Neural cell (in vitro differentiated cells): ENCODE data around the gene BEX3. TPM values are rescaled to one million over a fixed set of nuclear protein-coding genes. Genes with fewer than 3 reads are reported as not detected.

ENCODE experiments used
- H2AFZ ChIP-seq: fragments of 200-600, 300-800 bp; sonication (generic), shearing (Covaris generic); 2 replicates; pipeline ENCODE4 v1.6.0; 2014; ENCODE audit warnings: low read depth, mild to moderate bottlenecking, antibody characterized with exemption, low read length, moderate library complexity
- H3F3A ChIP-seq: fragments of 200-600 bp; shearing (Covaris generic); 2 replicates; pipeline ENCODE4 v1.6.1; 2016; ENCODE audit warnings: mild to moderate bottlenecking, moderate library complexity, mixed read lengths, antibody characterized with exemption, low read length; ENCODE audit not compliant: insufficient read depth, poor library complexity, severe bottlenecking
- H3K27ac ChIP-seq: fragments of 200-600, 300-800 bp; sonication (generic), shearing (Covaris generic); 2 replicates; pipeline ENCODE4 v1.5.1; 2014; ENCODE audit warnings: mild to moderate bottlenecking, low read length, moderate library complexity
- H3K27me3 ChIP-seq: fragments of 300-800, 200-600 bp; sonication (generic), shearing (Covaris generic); 2 replicates; pipeline ENCODE4 v1.6.0; 2014; ENCODE audit warnings: mild to moderate bottlenecking, low read depth, low read length, moderate library complexity; ENCODE audit not compliant: insufficient read depth
- H3K36me3 ChIP-seq: fragments of 300-800, 200-600 bp; sonication (generic), shearing (Covaris generic); 2 replicates; pipeline ENCODE4 v1.5.1; 2014; ENCODE audit warnings: mild to moderate bottlenecking, antibody characterized with exemption, low read length, moderate library complexity; ENCODE audit not compliant: insufficient read depth
- H3K4me2 ChIP-seq: fragments of 300-800, 200-600 bp; sonication (generic), shearing (Covaris generic); 2 replicates; pipeline ENCODE4 v1.6.0; 2014; ENCODE audit warnings: mild to moderate bottlenecking, low read length
- H3K4me3 ChIP-seq: fragments of 300-800, 200-600 bp; sonication (generic), shearing (Covaris generic); 2 replicates; pipeline ENCODE4 v1.5.1; 2014; ENCODE audit warnings: mild to moderate bottlenecking, low read length, moderate library complexity
- H3K79me2 ChIP-seq: fragments of 200-600 bp; shearing (Covaris generic); replicated peaks from 2 replicates; pipeline ENCODE4 v1.6.0; 2014; ENCODE audit warnings: mild to moderate bottlenecking, low read length, moderate library complexity; ENCODE audit not compliant: insufficient read depth
- H3K9ac ChIP-seq: fragments of 300-800, 200-600 bp; sonication (generic), shearing (Covaris generic); 2 replicates; pipeline ENCODE4 v1.6.1; 2016; ENCODE audit warnings: mild to moderate bottlenecking, low read length, mixed read lengths
- H3K9me2 ChIP-seq: fragments of 200-600 bp; shearing (Covaris generic); 2 replicates; pipeline ENCODE4 v1.6.1; 2016; ENCODE audit warnings: mild to moderate bottlenecking, low read length, mixed read lengths; ENCODE audit not compliant: insufficient read depth
- H3K9me3 ChIP-seq: fragments of 200-600, 300-800 bp; sonication (generic), shearing (Covaris generic); 2 replicates; pipeline ENCODE4 v1.6.1; 2016; ENCODE audit warnings: mild to moderate bottlenecking, mixed run types, low read length, moderate library complexity, mixed read lengths
- H4K20me1 ChIP-seq: fragments of 200-600 bp; shearing (Covaris generic); 2 replicates; pipeline ENCODE4 v1.6.1; 2016; ENCODE audit warnings: mild to moderate bottlenecking, mixed run types; ENCODE audit not compliant: insufficient read depth
- EP300 ChIP-seq: fragments of 450-650 bp; conservative IDR thresholded peaks from 2 replicates; pipeline ENCODE4 v1.6.1; 2014; ENCODE audit warnings: antibody characterized with exemption, mild to moderate bottlenecking, moderate library complexity; ENCODE audit not compliant: poor library complexity, severe bottlenecking
- EZH2 ChIP-seq: fragments of 200-600, 300-800 bp; shearing (Covaris generic), sonication (generic); IDR thresholded peaks from 2 replicates; pipeline ENCODE4 v1.6.1; 2014; ENCODE audit warnings: antibody characterized with exemption, low read length, borderline replicate concordance, mild to moderate bottlenecking; ENCODE audit not compliant: insufficient read depth, poor library complexity, severe bottlenecking
- MXI1 ChIP-seq: fragments of 450-650 bp; conservative IDR thresholded peaks from 2 replicates; pipeline ENCODE4 v1.6.1; 2014; ENCODE audit warnings: antibody characterized with exemption, mild to moderate bottlenecking; ENCODE audit not compliant: poor library complexity, severe bottlenecking
- POLR2AphosphoS5 ChIP-seq: IDR thresholded peaks from 2 replicates; pipeline ENCODE4 v1.6.1; 2012
- RAD21 ChIP-seq: fragments of 450-650 bp; conservative IDR thresholded peaks from 2 replicates; pipeline ENCODE4 v1.6.1; 2014; ENCODE audit warnings: antibody characterized with exemption, mild to moderate bottlenecking, moderate library complexity
- REST ChIP-seq: IDR thresholded peaks from 2 replicates; pipeline ENCODE4 v1.6.1; 2012; ENCODE audit warnings: borderline replicate concordance
- SMC3 ChIP-seq: fragments of 450-650 bp; conservative IDR thresholded peaks from 2 replicates; pipeline ENCODE4 v1.6.1; 2014; ENCODE audit warnings: antibody characterized with exemption, mild to moderate bottlenecking, moderate library complexity; ENCODE audit not compliant: poor library complexity
- TAF1 ChIP-seq: IDR thresholded peaks from 2 replicates; pipeline ENCODE4 v1.6.1; 2012; ENCODE audit warnings: low read depth
- polyA plus RNA-seq: library from polyadenylated mRNA; depleted of rRNA; stranded (reverse); fragments of >200 nt; gene quantifications from 2 replicates; pipeline ENCODE4 v1.2.3, GENCODE V29; 2014
- TF ChIP-seq, protein P1 (sequence below): fragments of 450-650 bp; IDR thresholded peaks from 2 replicates; pipeline ENCODE4 v1.5.1; 2014; ENCODE audit warnings: antibody characterized with exemption, mild to moderate bottlenecking, moderate library complexity; ENCODE audit not compliant: poor library complexity, severe bottlenecking

BEX3 gene
- polyA plus RNA-seq, 1 donor from 2014 or later, result 991 TPM

- H3K79me2 ChIP-seq, result no peaks in the 10 kb centered on the region
- no peak overlapping the region for H3K27ac ChIP-seq
- no peaks in the 10 kb centered on the region for H4K20me1 ChIP-seq
- no peak overlapping the region for H3K4me3 ChIP-seq
- H3K27me3 ChIP-seq, result no peaks in the 10 kb centered on the region
- H2AFZ ChIP-seq, result no peak overlapping the region
- H3K9me3 ChIP-seq, result no peaks in the 10 kb centered on the region
- H3K36me3 ChIP-seq, result no peaks in the 10 kb centered on the region
- H3K9me2 ChIP-seq, result no peaks in the 10 kb centered on the region
- TF ChIP-seq MXI1, result no peak
- TF ChIP-seq, protein P1, sequence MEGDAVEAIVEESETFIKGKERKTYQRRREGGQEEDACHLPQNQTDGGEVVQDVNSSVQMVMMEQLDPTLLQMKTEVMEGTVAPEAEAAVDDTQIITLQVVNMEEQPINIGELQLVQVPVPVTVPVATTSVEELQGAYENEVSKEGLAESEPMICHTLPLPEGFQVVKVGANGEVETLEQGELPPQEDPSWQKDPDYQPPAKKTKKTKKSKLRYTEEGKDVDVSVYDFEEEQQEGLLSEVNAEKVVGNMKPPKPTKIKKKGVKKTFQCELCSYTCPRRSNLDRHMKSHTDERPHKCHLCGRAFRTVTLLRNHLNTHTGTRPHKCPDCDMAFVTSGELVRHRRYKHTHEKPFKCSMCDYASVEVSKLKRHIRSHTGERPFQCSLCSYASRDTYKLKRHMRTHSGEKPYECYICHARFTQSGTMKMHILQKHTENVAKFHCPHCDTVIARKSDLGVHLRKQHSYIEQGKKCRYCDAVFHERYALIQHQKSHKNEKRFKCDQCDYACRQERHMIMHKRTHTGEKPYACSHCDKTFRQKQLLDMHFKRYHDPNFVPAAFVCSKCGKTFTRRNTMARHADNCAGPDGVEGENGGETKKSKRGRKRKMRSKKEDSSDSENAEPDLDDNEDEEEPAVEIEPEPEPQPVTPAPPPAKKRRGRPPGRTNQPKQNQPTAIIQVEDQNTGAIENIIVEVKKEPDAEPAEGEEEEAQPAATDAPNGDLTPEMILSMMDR, result no peak
- TF ChIP-seq SMC3, result no peak
- no peak for TF ChIP-seq EZH2
- TF ChIP-seq TAF1, result no peak
- TF ChIP-seq EP300, result no peak
- no peak for TF ChIP-seq RAD21
- TF ChIP-seq POLR2AphosphoS5, result no peak
- no peak for TF ChIP-seq REST
- H3K4me2 ChIP-seq, result no peak overlapping the region
- no peak overlapping the region for H3K9ac ChIP-seq
- H3F3A ChIP-seq, result no peaks in the 10 kb centered on the region
Measured at GRCh38 chrX:103418811-103419340, 42.5 kb downstream of the BEX3 start.

GRCh38 chrX:103423955-103424638 is 47.8 kb downstream of the BEX3 start:
- no peak overlapping the region for H3K27ac ChIP-seq
- H3K4me3 ChIP-seq, result no peak overlapping the region
- no peaks in the 10 kb centered on the region for H3K79me2 ChIP-seq
- TF ChIP-seq TAF1 (no peak), EZH2 (no peak), RAD21 (no peak), SMC3 (no peak), REST (no peak), EP300 (no peak), MXI1 (no peak), POLR2AphosphoS5 (no peak)
- TF ChIP-seq, protein P1, result no peak
- H3K9me2 ChIP-seq, result no peaks in the 10 kb centered on the region
- no peaks in the 10 kb centered on the region for H4K20me1 ChIP-seq
- no peaks in the 10 kb centered on the region for H3K27me3 ChIP-seq
- H2AFZ ChIP-seq, result no peak overlapping the region
- no peak overlapping the region for H3K4me2 ChIP-seq
- H3F3A ChIP-seq, result no peaks in the 10 kb centered on the region
- no peaks in the 10 kb centered on the region for H3K36me3 ChIP-seq
- H3K9ac ChIP-seq, result no peak overlapping the region
- no peaks in the 10 kb centered on the region for H3K9me3 ChIP-seq
